ENCODE results near the gene C6orf120. TPM values are rescaled to one million over a fixed set of nuclear protein-coding genes. Genes with fewer than 3 reads are reported as not detected.

Gene C6orf120
- total and polyA plus RNA-seq, 2 of the 13 experiments (the other 11 are each of a cell fraction or from before 2014, with no cell fraction given) = 21.7 to 29.9 TPM

DNA sequence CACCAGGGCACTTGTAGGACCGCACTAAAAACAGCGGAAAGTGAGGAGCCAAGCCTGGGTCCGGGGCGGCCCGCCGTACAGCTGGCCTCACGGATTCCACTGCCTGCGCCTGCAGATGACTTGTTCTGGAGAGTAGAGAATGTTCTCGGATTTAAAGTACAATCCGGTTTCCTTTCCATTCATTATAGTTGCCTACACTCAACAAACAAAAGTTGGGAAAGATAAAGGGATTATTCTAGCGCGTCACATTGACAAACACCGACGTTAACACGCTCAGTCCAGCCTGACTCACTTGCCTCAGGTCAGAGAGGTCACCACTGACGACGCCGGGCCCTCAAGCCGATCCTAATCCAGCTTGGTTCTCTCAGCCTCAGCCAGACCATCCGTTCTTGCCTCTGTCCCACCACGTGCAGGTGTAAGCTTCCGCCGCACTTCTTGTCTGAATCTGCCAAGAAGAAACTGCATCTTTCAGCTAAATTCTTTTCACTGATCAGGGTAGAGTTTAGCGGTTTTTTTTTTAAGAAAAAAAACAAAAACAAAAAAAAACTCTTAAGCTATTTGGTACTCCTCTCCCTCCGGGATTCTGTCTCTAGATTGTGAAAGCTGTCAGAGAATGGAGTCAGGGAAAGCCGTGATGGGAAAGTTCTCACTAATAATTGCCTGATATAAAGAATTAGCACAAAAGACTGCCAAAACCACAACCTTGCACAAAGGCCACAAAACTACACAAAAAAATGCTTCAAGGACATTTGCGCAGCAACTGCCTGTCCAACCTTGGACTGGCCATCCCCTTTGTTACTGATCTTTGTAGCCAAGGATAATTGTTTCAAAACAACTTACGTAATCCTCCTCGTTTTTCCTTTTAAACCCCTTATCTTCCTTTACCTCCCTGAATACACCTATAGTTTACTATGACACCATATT, 23.5 kb downstream of the C6orf120 start (continued):
- TF ChIP-seq NR1H2 (CRISPR knock-in tag; IDR thresholded peaks at IDR 0.05; ENCODE audit: borderline replicate concordance, low read depth) (no peak), SRSF9 (IDR thresholded peaks at IDR 0.05; ENCODE audit: borderline replicate concordance, insufficient read depth, low read depth, low read length, poor library complexity, severe bottlenecking) (no peak), ZBTB20 (CRISPR knock-in tag; IDR thresholded peaks at IDR 0.05; ENCODE audit: borderline replicate concordance, low read depth) (peak; percentile 95; the same call in 1 of the 2 replicates), ZKSCAN5 (CRISPR knock-in tag; IDR thresholded peaks at IDR 0.05) (no peak), ZNF660 (CRISPR knock-in tag; IDR thresholded peaks at IDR 0.05; ENCODE audit: borderline replicate concordance, low read depth) (no peak), ZNF543 (CRISPR knock-in tag; IDR thresholded peaks at IDR 0.05) (0 out of 2 replicates have a peak, but pooled peaks have one; percentile 36), CBX5 (CRISPR knock-in tag; IDR thresholded peaks at IDR 0.05; ENCODE audit: borderline replicate concordance) (peak; percentile 8; the same call in 1 of the 2 replicates), ZNF101 (CRISPR knock-in tag; IDR thresholded peaks at IDR 0.05; ENCODE audit: borderline replicate concordance, low read depth) (no peak), FOXC1 (CRISPR knock-in tag; IDR thresholded peaks at IDR 0.05; ENCODE audit: borderline replicate concordance) (0 out of 2 replicates have a peak, but pooled peaks have one; percentile 70), ATF7 (IDR thresholded peaks at IDR 0.05) (peak; percentile 42; the same call in 1 of the 2 replicates), ATF7 (CRISPR knock-in tag; IDR thresholded peaks at IDR 0.05) (peak; percentile 13; the same call in 1 of the 2 replicates), ZNF329 (CRISPR knock-in tag; IDR thresholded peaks at IDR 0.05; ENCODE audit: low read depth) (peak; percentile 39; the same call in 1 of the 2 replicates), SATB2 (CRISPR knock-in tag; IDR thresholded peaks at IDR 0.05) (0 out of 2 replicates have a peak, but pooled peaks have one; percentile 65)
- TF ChIP-seq, protein P1, sequence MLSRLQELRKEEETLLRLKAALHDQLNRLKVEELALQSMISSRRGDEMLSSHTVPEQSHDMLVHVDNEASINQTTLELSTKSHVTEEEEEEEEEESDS (CRISPR knock-in tag; IDR thresholded peaks at IDR 0.05; ENCODE audit: borderline replicate concordance) = no peak; the same call in 1 of the 2 replicates
- TF ChIP-seq, protein P2, sequence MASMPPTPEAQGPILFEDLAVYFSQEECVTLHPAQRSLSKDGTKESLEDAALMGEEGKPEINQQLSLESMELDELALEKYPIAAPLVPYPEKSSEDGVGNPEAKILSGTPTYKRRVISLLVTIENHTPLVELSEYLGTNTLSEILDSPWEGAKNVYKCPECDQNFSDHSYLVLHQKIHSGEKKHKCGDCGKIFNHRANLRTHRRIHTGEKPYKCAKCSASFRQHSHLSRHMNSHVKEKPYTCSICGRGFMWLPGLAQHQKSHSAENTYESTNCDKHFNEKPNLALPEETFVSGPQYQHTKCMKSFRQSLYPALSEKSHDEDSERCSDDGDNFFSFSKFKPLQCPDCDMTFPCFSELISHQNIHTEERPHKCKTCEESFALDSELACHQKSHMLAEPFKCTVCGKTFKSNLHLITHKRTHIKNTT (CRISPR knock-in tag; IDR thresholded peaks at IDR 0.05) = no peak
- TF ChIP-seq, protein P3, sequence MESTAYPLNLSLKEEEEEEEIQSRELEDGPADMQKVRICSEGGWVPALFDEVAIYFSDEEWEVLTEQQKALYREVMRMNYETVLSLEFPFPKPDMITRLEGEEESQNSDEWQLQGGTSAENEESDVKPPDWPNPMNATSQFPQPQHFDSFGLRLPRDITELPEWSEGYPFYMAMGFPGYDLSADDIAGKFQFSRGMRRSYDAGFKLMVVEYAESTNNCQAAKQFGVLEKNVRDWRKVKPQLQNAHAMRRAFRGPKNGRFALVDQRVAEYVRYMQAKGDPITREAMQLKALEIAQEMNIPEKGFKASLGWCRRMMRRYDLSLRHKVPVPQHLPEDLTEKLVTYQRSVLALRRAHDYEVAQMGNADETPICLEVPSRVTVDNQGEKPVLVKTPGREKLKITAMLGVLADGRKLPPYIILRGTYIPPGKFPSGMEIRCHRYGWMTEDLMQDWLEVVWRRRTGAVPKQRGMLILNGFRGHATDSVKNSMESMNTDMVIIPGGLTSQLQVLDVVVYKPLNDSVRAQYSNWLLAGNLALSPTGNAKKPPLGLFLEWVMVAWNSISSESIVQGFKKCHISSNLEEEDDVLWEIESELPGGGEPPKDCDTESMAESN (CRISPR knock-in tag; conservative IDR thresholded peaks at IDR 0.05) = peak; percentile 89
- TF ChIP-seq, protein P4, sequence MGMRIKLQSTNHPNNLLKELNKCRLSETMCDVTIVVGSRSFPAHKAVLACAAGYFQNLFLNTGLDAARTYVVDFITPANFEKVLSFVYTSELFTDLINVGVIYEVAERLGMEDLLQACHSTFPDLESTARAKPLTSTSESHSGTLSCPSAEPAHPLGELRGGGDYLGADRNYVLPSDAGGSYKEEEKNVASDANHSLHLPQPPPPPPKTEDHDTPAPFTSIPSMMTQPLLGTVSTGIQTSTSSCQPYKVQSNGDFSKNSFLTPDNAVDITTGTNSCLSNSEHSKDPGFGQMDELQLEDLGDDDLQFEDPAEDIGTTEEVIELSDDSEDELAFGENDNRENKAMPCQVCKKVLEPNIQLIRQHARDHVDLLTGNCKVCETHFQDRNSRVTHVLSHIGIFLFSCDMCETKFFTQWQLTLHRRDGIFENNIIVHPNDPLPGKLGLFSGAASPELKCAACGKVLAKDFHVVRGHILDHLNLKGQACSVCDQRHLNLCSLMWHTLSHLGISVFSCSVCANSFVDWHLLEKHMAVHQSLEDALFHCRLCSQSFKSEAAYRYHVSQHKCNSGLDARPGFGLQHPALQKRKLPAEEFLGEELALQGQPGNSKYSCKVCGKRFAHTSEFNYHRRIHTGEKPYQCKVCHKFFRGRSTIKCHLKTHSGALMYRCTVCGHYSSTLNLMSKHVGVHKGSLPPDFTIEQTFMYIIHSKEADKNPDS (CRISPR knock-in tag; IDR thresholded peaks at IDR 0.05) = no peak
- TF ChIP-seq, protein P5, sequence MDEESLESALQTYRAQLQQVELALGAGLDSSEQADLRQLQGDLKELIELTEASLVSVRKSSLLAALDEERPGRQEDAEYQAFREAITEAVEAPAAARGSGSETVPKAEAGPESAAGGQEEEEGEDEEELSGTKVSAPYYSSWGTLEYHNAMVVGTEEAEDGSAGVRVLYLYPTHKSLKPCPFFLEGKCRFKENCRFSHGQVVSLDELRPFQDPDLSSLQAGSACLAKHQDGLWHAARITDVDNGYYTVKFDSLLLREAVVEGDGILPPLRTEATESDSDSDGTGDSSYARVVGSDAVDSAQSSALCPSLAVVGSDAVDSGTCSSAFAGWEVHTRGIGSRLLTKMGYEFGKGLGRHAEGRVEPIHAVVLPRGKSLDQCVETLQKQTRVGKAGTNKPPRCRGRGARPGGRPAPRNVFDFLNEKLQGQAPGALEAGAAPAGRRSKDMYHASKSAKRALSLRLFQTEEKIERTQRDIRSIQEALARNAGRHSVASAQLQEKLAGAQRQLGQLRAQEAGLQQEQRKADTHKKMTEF (CRISPR knock-in tag; IDR thresholded peaks at IDR 0.05) = peak; percentile 63
- TF ChIP-seq, protein P6, sequence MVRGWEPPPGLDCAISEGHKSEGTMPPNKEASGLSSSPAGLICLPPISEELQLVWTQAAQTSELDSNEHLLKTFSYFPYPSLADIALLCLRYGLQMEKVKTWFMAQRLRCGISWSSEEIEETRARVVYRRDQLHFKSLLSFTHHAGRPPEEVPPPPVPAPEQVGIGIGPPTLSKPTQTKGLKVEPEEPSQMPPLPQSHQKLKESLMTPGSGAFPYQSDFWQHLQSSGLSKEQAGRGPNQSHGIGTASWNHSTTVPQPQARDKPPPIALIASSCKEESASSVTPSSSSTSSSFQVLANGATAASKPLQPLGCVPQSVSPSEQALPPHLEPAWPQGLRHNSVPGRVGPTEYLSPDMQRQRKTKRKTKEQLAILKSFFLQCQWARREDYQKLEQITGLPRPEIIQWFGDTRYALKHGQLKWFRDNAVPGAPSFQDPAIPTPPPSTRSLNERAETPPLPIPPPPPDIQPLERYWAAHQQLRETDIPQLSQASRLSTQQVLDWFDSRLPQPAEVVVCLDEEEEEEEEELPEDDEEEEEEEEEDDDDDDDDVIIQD (CRISPR knock-in tag; IDR thresholded peaks at IDR 0.05; ENCODE audit: low read depth) = peak; percentile 64
